WTC11 (cell line): ENCODE results near the gene SPNS3.

Source experiments
- ELF4 ChIP-seq: sonication (generic); formaldehyde crosslinking; IDR thresholded peaks from 2 replicates; pipeline ENCODE4 v1.8.1; 2022; ENCODE audit warnings: low read depth, mild to moderate bottlenecking, moderate library complexity, missing genetic modification reagents
- FOXK1 ChIP-seq: sonication (generic); formaldehyde crosslinking; IDR thresholded peaks from 2 replicates; pipeline ENCODE4 v1.8.0; 2022; ENCODE audit warnings: mild to moderate bottlenecking, moderate library complexity, missing genetic modification reagents
- NR3C1 ChIP-seq: sonication (generic); formaldehyde crosslinking; conservative IDR thresholded peaks from 2 replicates; pipeline ENCODE4 v1.8.1; 2023; ENCODE audit warnings: low read depth, mild to moderate bottlenecking, missing genetic modification reagents
- SP1 ChIP-seq: sonication (generic); formaldehyde crosslinking; conservative IDR thresholded peaks from 2 replicates; pipeline ENCODE4 v1.8.1; 2022; ENCODE audit warnings: missing genetic modification reagents
- TCF7 ChIP-seq: sonication (generic); formaldehyde crosslinking; IDR thresholded peaks from 2 replicates; pipeline ENCODE4 v1.8.0; 2022; ENCODE audit warnings: mild to moderate bottlenecking, low read depth, missing genetic modification reagents, moderate library complexity
- TEAD4 ChIP-seq: sonication (generic); formaldehyde crosslinking; IDR thresholded peaks from 2 replicates; pipeline ENCODE4 v1.8.0; 2022; ENCODE audit warnings: mild to moderate bottlenecking, missing genetic modification reagents
- TF ChIP-seq, protein P1 (sequence below): sonication (generic); formaldehyde crosslinking; conservative IDR thresholded peaks from 2 replicates; pipeline ENCODE4 v1.8.1; 2022; ENCODE audit warnings: mild to moderate bottlenecking, missing genetic modification reagents
- TF ChIP-seq, protein P2 (sequence below): fragments of 200-600 bp; IDR thresholded peaks from 2 replicates; pipeline ENCODE4 v1.8.0; 2022; ENCODE audit warnings: antibody characterized with exemption
- TF ChIP-seq, protein P3 (sequence below): sonication (generic); formaldehyde crosslinking; IDR thresholded peaks from 2 replicates; pipeline ENCODE4 v1.8.0; 2023; ENCODE audit warnings: missing genetic modification reagents
- TF ChIP-seq, protein P4 (sequence below): sonication (generic); formaldehyde crosslinking; IDR thresholded peaks from 2 replicates; pipeline ENCODE4 v1.8.1; 2023; ENCODE audit warnings: mild to moderate bottlenecking, missing genetic modification reagents
- TF ChIP-seq, protein P5 (sequence below): sonication (generic); formaldehyde crosslinking; IDR thresholded peaks from 2 replicates; pipeline ENCODE4 v1.8.0; 2022; ENCODE audit warnings: missing genetic modification reagents

DNA sequence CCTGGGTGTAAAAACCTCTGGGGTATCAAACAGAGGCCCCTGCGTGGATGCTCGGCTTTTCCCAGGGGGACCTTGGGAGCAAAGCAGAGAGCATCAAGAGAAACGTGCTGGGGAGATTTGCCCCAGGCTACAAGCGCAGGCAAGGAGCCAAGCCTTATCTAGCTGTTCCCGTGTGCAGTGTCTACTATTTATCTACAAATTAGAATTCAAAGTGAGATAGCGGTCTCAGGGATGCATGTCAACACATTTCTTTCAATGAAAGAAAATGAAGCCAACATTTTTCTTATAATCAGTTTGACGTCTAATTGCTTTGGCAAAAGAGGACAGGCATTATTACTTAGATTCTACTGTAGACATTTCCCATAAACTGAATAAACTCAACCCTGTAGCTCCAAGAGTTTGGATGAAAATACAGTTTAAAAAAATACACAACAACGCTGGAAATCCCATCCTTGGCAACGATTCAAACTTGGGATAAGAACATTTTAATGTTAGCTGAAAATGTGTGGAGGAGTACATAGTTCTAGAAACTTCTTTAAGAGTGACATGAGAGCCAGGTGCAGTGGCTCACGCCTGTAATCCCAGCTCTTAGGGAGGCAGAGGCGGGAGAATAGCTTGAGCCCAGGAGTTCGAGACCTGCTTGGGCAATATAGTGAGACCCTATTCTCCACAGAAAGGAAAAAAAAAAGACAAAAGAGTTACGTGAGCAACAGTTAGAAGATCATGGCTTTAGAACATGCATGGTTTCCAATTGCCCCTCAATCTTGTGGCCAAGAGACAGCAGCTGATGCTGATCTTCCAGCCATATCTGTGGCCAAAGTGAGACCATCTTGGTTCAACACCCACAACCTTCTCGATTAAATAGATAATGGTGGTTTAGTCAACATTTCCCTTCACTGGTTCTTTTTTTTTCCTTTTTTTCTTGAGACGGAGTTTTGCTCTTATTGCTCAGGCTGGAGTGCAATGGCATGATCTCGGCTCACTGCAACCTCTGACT, 7.2 kb downstream of the SPNS3 start:
- TF ChIP-seq, protein P1, sequence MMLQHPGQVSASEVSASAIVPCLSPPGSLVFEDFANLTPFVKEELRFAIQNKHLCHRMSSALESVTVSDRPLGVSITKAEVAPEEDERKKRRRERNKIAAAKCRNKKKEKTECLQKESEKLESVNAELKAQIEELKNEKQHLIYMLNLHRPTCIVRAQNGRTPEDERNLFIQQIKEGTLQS (CRISPR knock-in tag): no peak
- TF ChIP-seq, protein P2, sequence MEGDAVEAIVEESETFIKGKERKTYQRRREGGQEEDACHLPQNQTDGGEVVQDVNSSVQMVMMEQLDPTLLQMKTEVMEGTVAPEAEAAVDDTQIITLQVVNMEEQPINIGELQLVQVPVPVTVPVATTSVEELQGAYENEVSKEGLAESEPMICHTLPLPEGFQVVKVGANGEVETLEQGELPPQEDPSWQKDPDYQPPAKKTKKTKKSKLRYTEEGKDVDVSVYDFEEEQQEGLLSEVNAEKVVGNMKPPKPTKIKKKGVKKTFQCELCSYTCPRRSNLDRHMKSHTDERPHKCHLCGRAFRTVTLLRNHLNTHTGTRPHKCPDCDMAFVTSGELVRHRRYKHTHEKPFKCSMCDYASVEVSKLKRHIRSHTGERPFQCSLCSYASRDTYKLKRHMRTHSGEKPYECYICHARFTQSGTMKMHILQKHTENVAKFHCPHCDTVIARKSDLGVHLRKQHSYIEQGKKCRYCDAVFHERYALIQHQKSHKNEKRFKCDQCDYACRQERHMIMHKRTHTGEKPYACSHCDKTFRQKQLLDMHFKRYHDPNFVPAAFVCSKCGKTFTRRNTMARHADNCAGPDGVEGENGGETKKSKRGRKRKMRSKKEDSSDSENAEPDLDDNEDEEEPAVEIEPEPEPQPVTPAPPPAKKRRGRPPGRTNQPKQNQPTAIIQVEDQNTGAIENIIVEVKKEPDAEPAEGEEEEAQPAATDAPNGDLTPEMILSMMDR: no peak
- TF ChIP-seq NR3C1 (no peak), SP1 (no peak), ELF4 (CRISPR knock-in tag) (no peak), TEAD4 (CRISPR knock-in tag) (no peak), TCF7 (CRISPR knock-in tag) (no peak), FOXK1 (CRISPR knock-in tag) (no peak)
- TF ChIP-seq, protein P3, sequence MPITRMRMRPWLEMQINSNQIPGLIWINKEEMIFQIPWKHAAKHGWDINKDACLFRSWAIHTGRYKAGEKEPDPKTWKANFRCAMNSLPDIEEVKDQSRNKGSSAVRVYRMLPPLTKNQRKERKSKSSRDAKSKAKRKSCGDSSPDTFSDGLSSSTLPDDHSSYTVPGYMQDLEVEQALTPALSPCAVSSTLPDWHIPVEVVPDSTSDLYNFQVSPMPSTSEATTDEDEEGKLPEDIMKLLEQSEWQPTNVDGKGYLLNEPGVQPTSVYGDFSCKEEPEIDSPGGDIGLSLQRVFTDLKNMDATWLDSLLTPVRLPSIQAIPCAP: no peak
- TF ChIP-seq, protein P4, sequence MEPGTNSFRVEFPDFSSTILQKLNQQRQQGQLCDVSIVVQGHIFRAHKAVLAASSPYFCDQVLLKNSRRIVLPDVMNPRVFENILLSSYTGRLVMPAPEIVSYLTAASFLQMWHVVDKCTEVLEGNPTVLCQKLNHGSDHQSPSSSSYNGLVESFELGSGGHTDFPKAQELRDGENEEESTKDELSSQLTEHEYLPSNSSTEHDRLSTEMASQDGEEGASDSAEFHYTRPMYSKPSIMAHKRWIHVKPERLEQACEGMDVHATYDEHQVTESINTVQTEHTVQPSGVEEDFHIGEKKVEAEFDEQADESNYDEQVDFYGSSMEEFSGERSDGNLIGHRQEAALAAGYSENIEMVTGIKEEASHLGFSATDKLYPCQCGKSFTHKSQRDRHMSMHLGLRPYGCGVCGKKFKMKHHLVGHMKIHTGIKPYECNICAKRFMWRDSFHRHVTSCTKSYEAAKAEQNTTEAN: no peak
- TF ChIP-seq, protein P5, sequence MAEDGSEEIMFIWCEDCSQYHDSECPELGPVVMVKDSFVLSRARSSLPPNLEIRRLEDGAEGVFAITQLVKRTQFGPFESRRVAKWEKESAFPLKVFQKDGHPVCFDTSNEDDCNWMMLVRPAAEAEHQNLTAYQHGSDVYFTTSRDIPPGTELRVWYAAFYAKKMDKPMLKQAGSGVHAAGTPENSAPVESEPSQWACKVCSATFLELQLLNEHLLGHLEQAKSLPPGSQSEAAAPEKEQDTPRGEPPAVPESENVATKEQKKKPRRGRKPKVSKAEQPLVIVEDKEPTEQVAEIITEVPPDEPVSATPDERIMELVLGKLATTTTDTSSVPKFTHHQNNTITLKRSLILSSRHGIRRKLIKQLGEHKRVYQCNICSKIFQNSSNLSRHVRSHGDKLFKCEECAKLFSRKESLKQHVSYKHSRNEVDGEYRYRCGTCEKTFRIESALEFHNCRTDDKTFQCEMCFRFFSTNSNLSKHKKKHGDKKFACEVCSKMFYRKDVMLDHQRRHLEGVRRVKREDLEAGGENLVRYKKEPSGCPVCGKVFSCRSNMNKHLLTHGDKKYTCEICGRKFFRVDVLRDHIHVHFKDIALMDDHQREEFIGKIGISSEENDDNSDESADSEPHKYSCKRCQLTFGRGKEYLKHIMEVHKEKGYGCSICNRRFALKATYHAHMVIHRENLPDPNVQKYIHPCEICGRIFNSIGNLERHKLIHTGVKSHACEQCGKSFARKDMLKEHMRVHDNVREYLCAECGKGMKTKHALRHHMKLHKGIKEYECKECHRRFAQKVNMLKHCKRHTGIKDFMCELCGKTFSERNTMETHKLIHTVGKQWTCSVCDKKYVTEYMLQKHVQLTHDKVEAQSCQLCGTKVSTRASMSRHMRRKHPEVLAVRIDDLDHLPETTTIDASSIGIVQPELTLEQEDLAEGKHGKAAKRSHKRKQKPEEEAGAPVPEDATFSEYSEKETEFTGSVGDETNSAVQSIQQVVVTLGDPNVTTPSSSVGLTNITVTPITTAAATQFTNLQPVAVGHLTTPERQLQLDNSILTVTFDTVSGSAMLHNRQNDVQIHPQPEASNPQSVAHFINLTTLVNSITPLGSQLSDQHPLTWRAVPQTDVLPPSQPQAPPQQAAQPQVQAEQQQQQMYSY (CRISPR knock-in tag): no peak
